CD4-positive, alpha-beta T cell treated with Interleukin-12 subunit alpha and Interleukin-12 subunit beta, for 1 hour (primary cell): ENCODE results near the gene PTTG1IP.
"Not testable (repeated sequence)": the region's sequence is repeated elsewhere in the genome, so short reads cannot be mapped to it uniquely, and the experiment has no call there.

Experiments
- DNase-seq: peaks from one replicate; pipeline ENCODE4 v3.0.0-alpha.2; 2020

Gene PTTG1IP

GRCh38 chr21:44838951-44839350 lies 34.5 kb downstream of the PTTG1IP start:
- DNase-seq, result no peak

GRCh38 chr21:44838039-44838895 lies 35.2 kb downstream of the PTTG1IP start:
- no peak for DNase-seq

- no peak for DNase-seq
These were observed 36.0 kb downstream of the PTTG1IP start for GRCh38 chr21:44837537-44837936.

- no peak for DNase-seq
These were observed 36.6 kb downstream of the PTTG1IP start for GRCh38 chr21:44836666-44837471.

- DNase-seq, result no peak
These were observed 37.2 kb downstream of the PTTG1IP start for GRCh38 chr21:44836349-44836665.

- no peak for DNase-seq
These were observed 37.9 kb downstream of the PTTG1IP start for GRCh38 chr21:44835647-44835973.

- DNase-seq, result no peak
These were observed 38.4 kb downstream of the PTTG1IP start for GRCh38 chr21:44834951-44835646.

GRCh38 chr21:44834231-44834950 lies 39.1 kb downstream of the PTTG1IP start:
- DNase-seq, result no peak

GRCh38 chr21:44833663-44834062 lies 39.8 kb downstream of the PTTG1IP start:
- no peak for DNase-seq

GRCh38 chr21:44832516-44833255 lies 40.8 kb downstream of the PTTG1IP start:
- DNase-seq, result not testable (repeated sequence)

GRCh38 chr21:44831227-44831860 lies 42.1 kb downstream of the PTTG1IP start:
- DNase-seq, result no peak

- no peak for DNase-seq
These were observed 43.9 kb downstream of the PTTG1IP start for GRCh38 chr21:44829507-44830092.

GRCh38 chr21:44828362-44829056 lies 45.0 kb downstream of the PTTG1IP start:
- no peak for DNase-seq

- no peak for DNase-seq
These were observed 50.3 kb downstream of the PTTG1IP start for GRCh38 chr21:44823179-44823660.

- DNase-seq, result no peak
These were observed 50.9 kb downstream of the PTTG1IP start for GRCh38 chr21:44822484-44823178.

- DNase-seq, result no peak
These were observed 52.6 kb downstream of the PTTG1IP start for GRCh38 chr21:44820851-44821250.

GRCh38 chr21:44819283-44820243 lies 53.9 kb downstream of the PTTG1IP start:
- DNase-seq, result no peak

GRCh38 chr21:44818640-44819011 lies 54.9 kb downstream of the PTTG1IP start:
- no peak for DNase-seq
